ENCODE results near the gene ZFAND3.
"Not testable (repeated sequence)": the region's sequence is repeated elsewhere in the genome, so short reads cannot be mapped to it uniquely, and the experiment has no call there.

Gene ZFAND3

DNA sequence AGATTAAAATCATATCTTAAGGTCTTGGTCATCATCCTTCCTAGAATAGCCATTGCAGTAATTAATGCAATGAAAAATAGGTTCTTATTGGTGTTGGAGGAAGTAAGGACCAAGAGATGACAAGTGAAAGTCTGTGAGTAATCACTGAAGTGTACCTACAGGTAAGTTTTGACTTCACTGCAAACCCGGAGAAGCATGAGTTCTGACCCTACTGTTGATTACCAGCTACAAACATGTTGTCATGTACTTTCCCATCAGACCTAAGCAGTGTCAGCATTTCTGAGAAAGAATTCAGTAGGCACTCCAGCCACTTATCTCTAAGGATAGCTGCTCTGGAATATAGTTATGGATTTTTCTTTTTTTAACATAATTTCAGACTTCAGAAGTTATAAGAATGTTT is 280.9 kb downstream of the ZFAND3 start:
- DNase-seq = no peak

DNA sequence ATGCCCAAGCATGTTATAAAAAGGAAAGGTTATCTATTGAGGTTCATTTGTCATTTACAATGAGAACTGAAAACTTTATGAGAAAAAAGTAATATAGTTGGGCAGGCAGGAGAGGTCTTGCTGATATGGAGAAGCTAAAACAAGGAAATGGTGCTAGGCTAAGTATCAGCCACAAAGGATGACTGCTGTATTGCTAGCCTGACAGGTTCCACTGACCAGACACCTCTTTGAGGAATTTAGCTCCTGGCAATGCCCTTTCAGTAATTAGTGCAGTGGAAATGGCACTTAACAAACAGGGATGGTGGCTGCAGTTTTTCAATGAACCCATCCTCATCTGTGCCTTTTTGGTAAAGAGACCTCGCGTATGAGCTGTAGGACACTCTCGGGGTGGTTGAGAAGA is 284.4 kb downstream of the ZFAND3 start:
- no peak for DNase-seq

DNA sequence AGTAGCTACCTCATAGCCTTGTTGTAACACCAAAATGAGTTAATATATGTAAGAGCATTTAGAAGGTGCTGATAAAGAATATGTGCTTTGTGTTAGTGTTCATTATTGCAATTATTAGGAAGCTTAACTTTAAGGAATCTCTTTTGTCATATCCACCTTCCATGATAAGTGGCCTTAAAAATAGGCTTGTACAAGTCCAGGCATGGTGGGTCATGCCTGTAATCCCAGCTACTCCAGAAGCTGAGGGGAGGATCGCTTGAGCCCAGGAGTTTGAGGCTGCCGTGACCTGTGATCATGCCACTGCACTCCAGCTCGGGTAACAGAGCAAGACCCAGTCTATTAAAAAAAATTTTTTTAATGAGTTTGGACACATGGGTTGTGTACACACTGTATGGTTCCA is 285.5 kb downstream of the ZFAND3 start:
- no peak for DNase-seq

DNA sequence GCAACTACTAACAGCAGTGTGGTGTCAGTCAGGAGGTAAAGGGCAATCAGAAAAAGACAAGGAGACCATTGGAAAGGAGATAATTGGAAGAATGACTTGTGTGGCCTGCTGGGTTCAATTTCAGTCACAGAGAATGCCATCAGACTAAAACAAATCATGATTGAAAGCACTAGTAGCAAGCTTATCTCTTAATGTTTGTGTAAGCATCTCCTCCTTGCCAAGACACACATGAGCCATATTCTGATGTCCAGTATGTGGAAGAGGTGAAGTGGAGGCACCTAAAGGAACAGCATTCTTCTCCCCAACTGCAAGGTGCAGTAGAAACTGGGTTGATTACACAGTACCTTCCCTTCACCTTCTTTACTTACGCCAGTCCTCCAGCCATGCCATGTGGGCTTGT is 287.5 kb downstream of the ZFAND3 start:
- DNase-seq = no peak

DNA sequence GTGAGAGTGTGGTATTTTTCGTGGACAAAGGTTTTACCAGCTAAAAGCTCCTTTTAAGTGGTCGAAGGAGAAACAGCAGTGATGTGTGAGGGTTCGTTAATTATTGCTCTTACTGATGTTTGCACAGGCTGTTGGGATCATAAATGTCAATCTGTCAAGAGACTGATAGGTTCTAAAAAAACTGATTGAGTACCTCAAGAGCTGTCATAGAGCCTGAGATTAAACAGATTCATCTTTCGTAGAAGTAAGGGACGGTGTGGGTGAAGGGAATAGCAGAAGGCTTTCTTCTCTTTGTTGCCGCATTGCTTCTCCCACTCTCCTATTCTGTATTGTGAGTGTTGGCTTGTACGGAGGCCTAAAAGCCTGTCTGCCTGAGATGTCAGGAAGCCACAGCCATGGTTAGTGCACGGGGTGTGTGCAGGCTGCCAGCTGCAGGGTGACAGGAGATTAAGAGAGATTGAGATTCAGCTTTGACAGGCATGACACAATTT is 291.0 kb downstream of the ZFAND3 start:
- DNase-seq = peak; percentile 29

DNA sequence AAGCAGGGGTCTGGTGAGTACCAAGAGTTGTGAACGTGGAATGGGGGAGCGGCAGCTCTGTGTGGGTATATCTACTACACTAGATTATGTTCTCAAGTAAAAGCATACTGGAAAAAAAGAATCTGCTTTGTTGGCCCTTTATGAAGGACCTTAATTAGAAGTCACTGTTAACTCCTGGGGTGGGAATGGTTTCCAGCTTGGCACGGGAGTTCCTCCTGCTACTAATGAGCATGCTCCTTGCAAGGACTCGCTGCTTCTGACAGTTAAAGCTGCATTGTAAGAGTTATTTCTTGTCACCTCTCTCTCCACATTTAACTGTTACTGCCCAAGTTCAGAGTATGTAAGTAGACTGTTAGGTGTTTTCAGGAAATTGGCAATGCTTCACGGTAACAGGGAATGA is 292.7 kb downstream of the ZFAND3 start:
- no peak for DNase-seq

DNA sequence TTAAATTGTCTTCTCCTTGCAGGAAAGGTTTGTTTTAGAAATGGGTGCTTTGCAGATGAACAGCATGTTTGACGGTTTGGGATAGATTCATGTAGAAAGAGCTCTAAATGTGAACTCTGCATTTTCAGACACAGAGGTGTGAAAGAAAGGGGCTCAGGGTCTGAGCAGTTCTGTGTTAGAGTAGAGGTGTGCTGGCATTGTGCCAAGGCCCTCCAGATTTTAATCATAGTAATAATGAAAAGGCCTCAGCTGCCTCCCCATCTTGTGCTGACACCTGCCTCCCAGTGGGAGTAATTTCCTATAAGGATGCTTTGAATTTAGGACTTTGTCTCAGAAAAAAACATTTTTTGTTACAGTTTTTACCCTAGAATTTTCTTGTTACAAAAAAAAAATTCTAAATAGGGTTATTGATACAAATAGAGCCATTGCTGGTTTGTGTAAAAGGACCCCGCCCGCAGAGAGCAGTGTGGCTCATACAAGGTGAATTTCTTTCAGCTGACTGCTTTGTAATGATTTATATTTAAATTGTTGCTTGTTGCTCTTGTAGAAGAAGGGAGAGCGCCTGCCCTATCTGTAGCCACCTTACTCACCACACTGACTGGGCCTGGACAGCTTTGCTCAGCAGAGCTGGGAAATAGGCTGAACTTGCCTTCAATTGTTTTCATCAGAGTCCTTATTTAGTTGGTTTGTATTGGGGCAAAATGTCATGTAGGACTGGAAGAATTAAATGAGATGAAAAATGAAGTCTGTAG is 294.5 kb downstream of the ZFAND3 start:
- no peak for DNase-seq

DNA sequence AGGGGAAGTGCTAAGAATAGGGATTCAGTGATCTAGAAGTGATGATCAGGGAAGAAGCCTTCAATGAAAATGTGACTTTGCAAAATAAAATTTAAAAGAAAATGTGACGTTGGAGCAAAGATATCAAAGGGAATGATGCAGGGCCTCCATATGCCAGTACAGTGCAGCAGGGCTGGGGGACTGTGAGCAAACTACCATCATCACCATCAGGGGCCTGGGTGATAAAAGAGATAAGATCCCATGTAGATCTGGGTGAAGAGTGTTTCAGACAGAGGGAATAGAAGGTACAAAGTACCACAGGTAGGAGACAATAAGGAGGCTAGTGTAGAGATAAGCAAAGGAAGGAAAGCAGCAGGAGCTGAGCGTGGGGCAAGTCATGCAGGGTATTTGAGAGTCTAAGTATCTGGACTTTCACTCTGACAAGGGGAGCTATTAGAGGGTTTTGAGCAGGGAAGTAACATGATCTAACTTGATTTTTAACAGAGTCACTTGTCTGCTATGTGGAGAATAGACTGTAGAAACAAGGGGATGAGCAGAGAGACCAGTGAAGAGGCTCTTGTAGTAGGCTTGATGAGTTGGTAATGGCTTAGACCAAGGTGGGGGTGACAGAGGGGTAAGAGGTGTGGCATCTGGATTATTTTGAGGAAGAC is 295.6 kb downstream of the ZFAND3 start:
- DNase-seq = no peak

DNA sequence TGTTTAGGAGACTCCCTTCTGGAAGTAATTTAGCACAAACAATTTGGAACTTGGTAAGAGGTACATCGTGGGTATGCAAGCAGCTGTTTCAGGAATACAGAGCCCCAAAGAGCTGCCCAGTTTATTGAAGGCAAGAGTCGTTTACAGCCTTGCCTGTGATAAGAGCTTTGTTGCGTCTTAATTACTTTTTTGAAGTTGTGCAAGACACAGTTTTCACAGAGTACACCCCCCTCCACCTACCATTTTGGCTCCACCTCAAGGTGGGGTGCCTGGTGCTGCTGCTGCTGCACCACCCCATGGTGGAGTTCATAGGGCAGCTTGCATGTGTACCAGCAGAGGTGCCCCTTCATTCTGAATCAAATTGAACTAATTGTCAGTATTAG is 296.1 kb downstream of the ZFAND3 start:
- DNase-seq = no peak

DNA sequence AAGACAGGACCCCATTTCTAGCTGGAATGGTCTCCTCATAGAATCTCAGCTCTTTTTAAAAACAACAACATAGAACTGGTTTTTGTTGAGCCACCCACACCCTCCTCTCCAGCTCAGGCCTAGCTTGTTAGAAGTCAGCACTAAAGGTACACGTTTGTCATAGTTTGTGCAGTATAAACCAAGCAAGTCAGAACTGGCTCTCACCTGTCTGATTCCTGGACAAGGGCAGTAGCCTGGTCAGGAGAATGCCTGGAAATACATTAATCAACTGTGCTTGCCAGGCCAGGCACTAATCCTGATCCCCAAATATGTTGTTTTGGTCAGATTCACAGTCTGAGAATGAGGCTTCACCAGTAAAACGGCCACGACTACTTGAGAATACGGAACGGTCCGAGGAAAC is 296.7 kb downstream of the ZFAND3 start:
- no peak for DNase-seq

DNA sequence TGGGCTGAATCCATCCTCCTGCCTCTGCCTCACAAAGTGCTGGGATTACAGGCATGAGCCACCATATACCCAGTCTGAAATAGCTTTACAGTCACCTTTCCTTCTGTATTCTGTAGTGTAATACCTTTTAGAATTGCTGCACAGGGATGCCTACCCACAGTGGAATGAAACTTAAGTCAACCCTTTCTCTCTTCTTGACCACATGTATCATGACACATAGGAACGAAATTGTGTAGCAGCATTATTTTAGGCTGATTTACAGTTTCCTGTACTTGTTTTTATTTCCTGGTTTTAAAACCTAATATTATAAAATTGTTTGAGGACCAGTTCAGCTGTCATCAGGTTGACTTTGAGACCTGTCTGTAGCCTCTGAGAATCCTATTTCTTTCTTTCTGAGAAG is 297.8 kb downstream of the ZFAND3 start:
- peak; percentile 27 for DNase-seq

DNA sequence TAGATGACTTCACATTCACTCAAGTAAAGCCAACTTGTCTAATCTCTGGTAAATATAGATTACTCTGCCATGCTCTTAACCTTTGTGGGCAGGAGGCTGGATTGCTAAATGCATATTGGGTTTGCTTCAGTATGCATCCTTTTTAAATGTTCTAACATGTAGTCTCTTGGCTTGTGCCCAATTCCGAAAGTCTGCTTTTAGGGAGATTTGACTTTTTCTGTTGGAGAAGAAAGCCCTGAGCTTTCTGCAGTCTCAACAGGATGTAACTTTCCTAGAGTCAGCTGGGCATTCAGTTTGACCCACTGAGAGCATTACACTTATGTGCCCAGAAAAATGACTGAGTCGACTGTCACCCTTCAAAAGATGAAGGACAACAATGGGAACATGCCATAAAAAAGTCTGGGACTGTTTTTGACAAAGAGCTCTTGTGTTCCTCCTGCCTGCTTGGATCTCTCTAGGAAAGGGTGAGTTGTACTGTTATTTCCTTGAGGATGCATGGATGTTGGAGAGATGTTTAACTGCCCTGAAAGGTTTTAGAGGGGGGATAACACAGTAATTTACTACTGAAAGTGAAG is 299.4 kb downstream of the ZFAND3 start:
- DNase-seq = no peak

DNA sequence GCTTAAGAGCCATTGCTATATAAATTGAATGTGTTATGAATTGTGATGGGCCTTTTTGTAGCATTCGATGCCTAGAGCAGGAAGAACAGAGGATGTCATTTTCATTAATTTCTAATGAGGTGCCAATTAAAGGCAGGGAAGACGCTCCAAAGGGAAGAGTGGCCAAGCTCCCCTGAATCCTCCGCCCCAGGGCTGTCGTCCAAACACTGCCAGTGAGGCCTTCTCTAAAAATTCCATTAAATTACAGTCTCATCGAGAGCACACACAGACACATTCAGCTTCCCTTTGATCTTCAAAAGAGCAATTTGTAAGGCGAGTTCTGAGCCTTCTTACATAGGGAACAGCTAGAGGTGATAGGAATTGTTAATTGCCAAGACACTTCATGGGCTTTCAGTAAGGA is 300.0 kb downstream of the ZFAND3 start:
- no peak for DNase-seq

DNA sequence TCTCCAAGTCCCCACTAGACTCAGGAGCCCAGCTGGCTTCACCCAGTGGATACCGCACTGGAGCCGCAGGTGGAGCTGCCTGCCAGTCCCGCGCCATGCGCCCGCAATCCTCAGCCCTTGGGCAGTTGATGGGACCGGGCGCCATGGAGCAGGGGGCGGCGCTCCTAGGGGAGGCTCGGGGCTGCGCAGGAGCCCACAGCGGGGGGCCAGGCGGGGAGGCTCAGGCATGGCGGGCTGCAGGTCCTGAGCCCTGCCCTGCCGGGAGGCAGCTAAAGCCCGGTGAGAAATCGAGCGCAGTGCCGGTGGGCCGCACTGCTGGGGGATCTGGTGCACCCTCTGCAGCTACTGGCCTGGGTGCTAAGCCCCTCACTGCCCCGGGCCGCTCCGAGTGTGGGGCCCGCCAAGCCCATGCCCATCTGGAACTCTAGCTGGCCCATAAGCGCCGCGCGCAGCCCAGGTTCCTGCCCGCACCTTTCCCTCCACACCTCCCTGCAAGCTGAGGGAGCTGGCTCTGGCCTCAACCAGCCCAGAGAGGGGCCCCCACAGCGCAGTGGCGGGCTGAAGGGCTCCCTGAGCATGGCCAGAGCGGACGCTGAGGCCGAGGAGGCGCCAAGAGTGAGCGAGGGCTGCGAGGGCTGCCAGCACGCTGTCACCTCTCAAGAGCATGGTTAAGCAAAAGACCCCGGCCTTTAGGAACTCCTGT is 304.8 kb downstream of the ZFAND3 start:
- not testable (repeated sequence) for DNase-seq

DNA sequence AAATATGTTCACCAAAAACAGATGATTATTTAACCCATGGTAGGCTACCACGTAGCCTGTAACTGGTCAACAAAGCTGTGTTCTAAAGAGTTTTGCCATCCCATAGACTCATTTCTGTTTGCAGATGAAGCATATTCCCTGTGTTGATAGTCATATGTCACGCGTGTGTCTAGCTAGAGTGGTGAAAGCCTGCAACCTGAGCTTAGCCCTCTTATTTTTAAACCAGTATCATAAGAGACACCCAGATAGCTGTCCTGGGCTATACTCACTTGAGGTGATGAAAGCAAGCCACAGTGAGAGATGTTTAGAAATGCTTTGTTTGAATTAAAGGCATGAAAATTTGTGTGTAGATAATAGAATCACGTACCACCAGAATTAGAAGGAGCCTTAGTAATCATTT is 307.8 kb downstream of the ZFAND3 start:
- DNase-seq = no peak

DNA sequence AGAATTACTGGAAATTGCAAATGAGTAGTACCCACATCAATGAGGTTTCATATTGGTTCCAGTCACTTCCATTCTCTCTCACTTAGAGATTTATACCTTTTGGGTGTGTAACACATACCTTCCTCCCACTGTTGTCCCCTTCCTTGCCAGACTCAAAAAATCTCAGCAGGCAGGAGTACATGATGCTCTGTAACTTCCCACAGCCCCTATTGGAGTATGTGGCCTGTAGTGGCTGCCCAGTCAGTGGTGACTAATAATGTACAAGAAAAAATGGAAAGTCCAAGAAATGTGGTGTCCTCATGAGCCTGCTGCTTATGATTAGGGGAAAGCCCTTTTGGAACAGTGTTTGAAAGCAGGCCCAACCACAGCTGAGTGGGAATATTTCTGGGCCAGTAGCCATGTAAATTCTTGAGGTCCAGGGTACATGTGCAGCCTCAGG is 312.0 kb downstream of the ZFAND3 start:
- peak; percentile 98 for DNase-seq

DNA sequence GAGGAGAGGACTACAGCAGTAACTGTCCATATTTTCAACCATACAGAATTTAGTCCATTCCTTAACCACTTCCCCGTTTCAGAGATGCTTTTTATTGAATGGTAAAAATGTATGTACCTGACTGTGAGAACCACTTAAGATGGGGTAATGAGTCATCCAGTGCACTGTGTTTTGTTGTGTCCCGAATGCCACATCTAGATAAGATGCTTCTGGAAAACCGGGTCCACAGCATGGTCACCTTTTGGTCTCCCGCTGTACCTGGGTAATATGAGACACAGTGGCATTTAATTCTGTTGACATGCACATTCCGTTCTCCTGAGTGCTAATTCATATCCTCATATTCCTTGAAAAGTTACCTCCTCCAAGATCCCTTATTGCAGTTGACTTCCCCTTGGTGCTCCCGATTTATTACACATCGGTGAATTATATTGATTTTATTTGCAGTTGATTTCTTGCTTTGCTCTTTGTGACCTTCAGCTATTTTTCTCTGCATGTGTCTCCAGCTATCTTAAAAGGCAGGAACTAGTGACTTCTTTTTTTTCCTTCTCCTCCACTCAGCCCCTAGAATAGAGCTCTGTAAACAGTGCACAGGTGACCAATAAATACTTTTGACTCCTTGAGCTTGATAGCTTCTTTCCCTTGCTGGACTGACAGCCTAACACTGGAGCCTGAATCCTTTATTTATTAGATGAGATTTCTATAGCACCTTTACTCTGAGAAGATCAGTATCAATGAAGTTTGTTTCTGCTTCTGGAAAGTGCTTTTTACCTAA is 314.6 kb downstream of the ZFAND3 start:
- DNase-seq = no peak

DNA sequence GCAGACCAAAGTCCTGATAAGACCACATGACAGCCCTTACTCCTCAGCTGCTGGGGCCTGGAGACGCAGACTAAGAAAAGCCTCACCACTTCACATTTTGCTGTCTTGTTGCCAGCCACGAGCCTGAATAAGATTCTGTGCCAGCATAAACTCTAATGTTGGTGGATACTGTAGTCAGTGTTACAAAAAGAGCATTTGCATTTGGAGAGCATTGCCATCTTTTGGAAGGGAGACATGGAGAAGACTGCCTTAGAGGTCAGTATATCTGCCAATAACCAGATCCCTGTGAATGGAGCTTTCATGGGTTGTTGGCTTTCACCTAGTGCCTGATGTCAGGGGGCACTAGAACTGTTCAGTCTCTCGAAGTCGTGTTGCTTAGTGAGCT is 315.2 kb downstream of the ZFAND3 start:
- no peak for DNase-seq

DNA sequence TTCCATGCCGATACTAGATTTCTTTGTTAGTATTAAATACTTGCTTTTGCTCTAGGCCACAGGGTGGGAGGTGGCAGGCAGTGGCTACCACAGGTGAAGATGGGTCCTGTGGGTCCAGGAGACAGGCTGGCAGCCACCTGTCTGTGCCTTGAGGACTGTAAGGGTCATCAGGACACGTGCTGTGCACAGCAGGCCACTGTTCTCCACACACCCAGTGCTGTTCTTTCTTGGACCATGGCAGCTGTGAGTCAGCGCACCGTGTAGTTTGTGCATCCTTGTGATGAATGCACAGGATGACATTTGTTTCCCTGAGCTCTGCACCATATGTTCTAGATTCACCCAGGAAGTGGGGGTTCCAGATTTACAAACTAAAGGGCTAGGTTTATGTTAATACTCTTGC is 317.0 kb downstream of the ZFAND3 start:
- DNase-seq = no peak

DNA sequence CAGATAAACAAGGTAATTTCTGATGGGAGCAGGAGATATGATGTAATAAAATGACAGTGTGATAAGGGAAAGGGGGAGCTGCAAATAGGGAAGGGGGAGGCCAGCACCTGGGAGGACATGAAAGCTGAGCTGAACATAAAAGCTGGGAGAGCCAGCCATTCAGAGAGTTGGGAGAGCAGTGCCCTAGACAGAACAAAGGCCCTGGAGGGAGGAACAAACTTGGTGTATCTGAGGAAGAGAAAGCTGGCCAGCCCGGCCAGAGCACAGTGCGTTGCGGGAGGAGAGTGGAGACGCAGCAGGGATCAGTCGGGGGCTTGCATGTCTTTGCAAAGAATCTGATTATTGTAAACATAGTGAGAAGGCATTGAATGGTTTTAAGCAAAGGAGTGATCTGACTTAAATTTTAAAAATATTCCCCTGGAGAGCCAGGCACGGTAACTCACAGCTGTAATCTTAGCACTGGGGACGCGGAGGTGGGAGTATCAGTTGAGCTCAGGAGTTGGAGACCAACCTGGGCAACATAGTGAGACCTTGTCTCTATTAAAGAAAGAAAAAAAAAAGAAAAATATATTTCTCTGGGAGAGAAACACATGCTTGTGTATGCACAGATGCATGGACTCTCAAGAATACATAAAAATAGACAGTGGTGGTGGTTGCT is 318.2 kb downstream of the ZFAND3 start:
- DNase-seq = no peak

DNA sequence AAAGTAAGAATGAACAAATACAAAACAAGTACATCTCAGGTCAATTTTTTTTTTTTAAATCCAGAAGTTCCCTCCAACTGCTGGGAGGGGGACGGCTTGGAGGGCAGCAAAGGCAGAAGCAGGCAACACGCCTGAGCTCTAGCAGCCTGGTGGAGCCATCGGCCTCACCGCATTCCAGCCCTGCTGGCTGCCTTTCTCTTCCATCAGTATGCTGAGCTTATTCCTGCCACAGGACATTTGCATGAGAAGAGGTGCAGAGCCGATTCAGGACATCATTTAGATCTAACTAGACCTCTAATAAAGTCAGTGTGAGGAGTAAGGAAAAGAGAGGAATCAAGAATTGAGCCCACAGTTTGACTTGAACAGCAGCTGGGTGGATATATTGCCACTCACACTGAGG is 318.8 kb downstream of the ZFAND3 start:
- no peak for DNase-seq

DNA sequence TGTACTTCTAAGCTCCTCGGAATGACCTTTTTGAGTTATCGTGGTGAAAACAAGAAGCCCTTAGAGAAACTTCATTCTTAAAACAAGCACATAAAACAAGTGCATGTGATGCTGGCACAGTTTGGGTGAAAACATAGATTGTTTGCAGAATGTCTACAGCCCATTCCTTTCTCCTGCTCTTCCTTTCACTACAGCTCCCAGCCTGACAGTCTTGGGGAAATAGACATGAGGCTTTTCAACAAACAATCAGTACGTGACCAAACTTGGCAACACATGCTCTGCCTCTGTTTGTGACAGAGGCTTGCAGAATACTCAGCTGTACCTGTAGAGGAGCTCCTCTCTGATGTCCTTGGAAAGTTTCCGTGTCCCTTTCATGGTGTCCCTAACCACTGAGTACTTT is 321.6 kb downstream of the ZFAND3 start:
- no peak for DNase-seq
